ENCODE results near the gene GCM1. TPM values are rescaled to one million over a fixed set of nuclear protein-coding genes. Genes with fewer than 3 reads are reported as not detected.

The GCM1 gene
- total RNA-seq: not detected

- no peak for DNase-seq
- Histone ChIP-seq H3K4me3 (replicated peaks in 1 of 3) (no peak within 1 kb of the TSS), H3K36me3 (no peaks in the 10 kb centered on the region), H3K27me3 (no peaks in the 10 kb centered on the region), H3K9me3 (no peaks in the 10 kb centered on the region), H3K4me1 (peaks cover 0 to 4% of the 10 kb centered on the region in 2 donors), H3K27ac (no peak within 1 kb of the TSS)
- no peak for TF ChIP-seq POLR2A (IDR thresholded peaks at IDR 0.05)
- TF ChIP-seq CTCF (IDR thresholded peaks at IDR 0.05): no peak
- intact Hi-C loops (cut with DNase I): no loop called here
- 75 to 93% methylated on average over 5 of the region's 5 CpGs for WGBS, 2 donors
These were observed at the start of gene GCM1 for GRCh38 chr6:53148684-53149083. TSS of gene GCM1 (minus strand) at chr6:53148841. CDS start at chr6:53145632, 3,209 bp downstream.

GRCh38 chr6:53197553-53197952 lies 48.9 kb upstream of the GCM1 start:
- H3K36me3 ChIP-seq: no peaks in the 10 kb centered on the region
- H3K27ac ChIP-seq: no peak overlapping the region
- DNase-seq: no peak
- no peak overlapping the region for H3K4me3 ChIP-seq (replicated peaks in 1 of 3)
- H3K4me1 ChIP-seq: no peaks in the 10 kb centered on the region
- TF ChIP-seq CTCF (IDR thresholded peaks at IDR 0.05) (no peak), POLR2A (IDR thresholded peaks at IDR 0.05) (no peak)
- intact Hi-C loops (cut with DNase I): no loop called here
- H3K9me3 ChIP-seq: no peaks in the 10 kb centered on the region
- H3K27me3 ChIP-seq: no peaks in the 10 kb centered on the region
- WGBS, 2 donors: 86 to 90% methylated on average over 3 of the region's 3 CpGs

- no peak overlapping the region for H3K27ac ChIP-seq
- no peaks in the 10 kb centered on the region for H3K4me1 ChIP-seq
- H3K9me3 ChIP-seq: no peaks in the 10 kb centered on the region
- TF ChIP-seq POLR2A (IDR thresholded peaks at IDR 0.05): no peak
- no peaks in the 10 kb centered on the region for H3K36me3 ChIP-seq
- intact Hi-C loops (cut with DNase I): no loop called here
- 69 to 78% methylated on average over 4 of the region's 4 CpGs for WGBS, 2 donors
- no peak overlapping the region for H3K4me3 ChIP-seq (replicated peaks in 1 of 3)
- no peak for DNase-seq
- no peaks in the 10 kb centered on the region for H3K27me3 ChIP-seq
These were observed 46.4 kb upstream of the GCM1 start for GRCh38 chr6:53195048-53195447.

- no peaks in the 10 kb centered on the region for H3K9me3 ChIP-seq
- H3K4me1 ChIP-seq: no peaks in the 10 kb centered on the region
- WGBS, 2 donors: 61 to 63% methylated on average over 5 of the region's 5 CpGs
- intact Hi-C loops (cut with DNase I): no loop called here
- no peak for DNase-seq
- H3K4me3 ChIP-seq (replicated peaks in 1 of 3): no peak overlapping the region
- H3K27ac ChIP-seq: no peak overlapping the region
- H3K27me3 ChIP-seq: no peaks in the 10 kb centered on the region
- H3K36me3 ChIP-seq: no peaks in the 10 kb centered on the region
- no peak for TF ChIP-seq POLR2A (IDR thresholded peaks at IDR 0.05)
- TF ChIP-seq CTCF (IDR thresholded peaks at IDR 0.05): no peak
These were observed 44.1 kb upstream of the GCM1 start for GRCh38 chr6:53192682-53193188.

GRCh38 chr6:53189554-53189953 lies 40.9 kb upstream of the GCM1 start:
- no peak overlapping the region for H3K4me3 ChIP-seq (replicated peaks in 1 of 3)
- no peaks in the 10 kb centered on the region for H3K36me3 ChIP-seq
- intact Hi-C loops (cut with DNase I): no loop called here
- H3K27me3 ChIP-seq: no peaks in the 10 kb centered on the region
- TF ChIP-seq CTCF (IDR thresholded peaks at IDR 0.05): no peak
- TF ChIP-seq POLR2A (IDR thresholded peaks at IDR 0.05): no peak
- no peak for DNase-seq
- no peak overlapping the region for H3K27ac ChIP-seq
- no peaks in the 10 kb centered on the region for H3K9me3 ChIP-seq
- H3K4me1 ChIP-seq: no peaks in the 10 kb centered on the region

- intact Hi-C loops (cut with DNase I): no loop called here
- no peak for DNase-seq
- TF ChIP-seq CTCF (IDR thresholded peaks at IDR 0.05) (no peak), POLR2A (IDR thresholded peaks at IDR 0.05) (no peak)
- Histone ChIP-seq H3K9me3 (no peaks in the 10 kb centered on the region), H3K27me3 (no peaks in the 10 kb centered on the region), H3K36me3 (no peaks in the 10 kb centered on the region), H3K27ac (no peak overlapping the region), H3K4me3 (replicated peaks in 1 of 3) (no peak overlapping the region), H3K4me1 (no peaks in the 10 kb centered on the region)
- 78 to 85% methylated on average over 2 of the region's 2 CpGs for WGBS, 2 donors
These were observed 40.2 kb upstream of the GCM1 start for GRCh38 chr6:53188833-53189232.

All from thyroid gland (tissue), 4 donors.